Calu3 (cell line): ENCODE data around the gene MYO18B. TPM values are rescaled to one million over a fixed set of nuclear protein-coding genes. Genes with fewer than 3 reads are reported as not detected.

Source experiments
- BruUV-seq: library from RNA; stranded (reverse); fragments of 400-500 nt; replicated peaks from 2 replicates; lab custom pipeline; 2021; lab: Mats Ljungman, UMichigan
- CTCF ChIA-PET: fragments of 300-600 bp; sonication (Branson Sonifier 250); formaldehyde crosslinking; loops from one replicate; lab custom pipeline; 2022; ENCODE audit warnings: antibody characterized with exemption; lab: Charles Lee
- DNase-seq: peaks from one replicate; pipeline ENCODE4 v3.0.0; 2022
- H3K27ac Mint-ChIP-seq: one replicate; pipeline ENCODE4 v1.8.0; 2022; ENCODE audit warnings: mixed read lengths; ENCODE audit not compliant: unreplicated experiment
- H3K27me3 Mint-ChIP-seq: one replicate; pipeline ENCODE4 v1.8.0; 2022; ENCODE audit warnings: mixed read lengths; ENCODE audit not compliant: unreplicated experiment
- H3K36me3 Mint-ChIP-seq: one replicate; pipeline ENCODE4 v1.8.0; 2022; ENCODE audit warnings: mild to moderate bottlenecking, moderate library complexity, mixed read lengths; ENCODE audit not compliant: insufficient read depth, unreplicated experiment
- H3K4me1 Mint-ChIP-seq: one replicate; pipeline ENCODE4 v1.8.0; 2022; ENCODE audit warnings: mild to moderate bottlenecking, low read depth, mixed read lengths; ENCODE audit not compliant: unreplicated experiment
- H3K4me3 Mint-ChIP-seq: one replicate; pipeline ENCODE4 v1.8.0; 2022; ENCODE audit warnings: mild to moderate bottlenecking, low read depth, moderate library complexity, mixed read lengths; ENCODE audit not compliant: unreplicated experiment
- H3K9me3 Mint-ChIP-seq: one replicate; pipeline ENCODE4 v1.8.0; 2022; ENCODE audit warnings: low read depth, mixed read lengths; ENCODE audit not compliant: unreplicated experiment
- intact Hi-C: fragments of 100-400 bp; cut with micrococcal nuclease; formaldehyde crosslinking; loops from one replicate; pipeline ENCODE4 v1.10.0; 2022; ENCODE audit not compliant: unreplicated experiment
- total RNA-seq: library from RNA; stranded (reverse); gene quantifications from 2 replicates; pipeline ENCODE4 v1.2.3, GENCODE V29; 2022
- TF ChIP-seq, protein P1 (sequence below): fragments of 200-600 bp; IDR thresholded peaks from one replicate; pipeline ENCODE4 v1.8.0; 2022; ENCODE audit warnings: antibody characterized with exemption; ENCODE audit not compliant: unreplicated experiment

Gene MYO18B
- total RNA-seq, 1 experiment from 2014 or later = 0.59 TPM

DNA sequence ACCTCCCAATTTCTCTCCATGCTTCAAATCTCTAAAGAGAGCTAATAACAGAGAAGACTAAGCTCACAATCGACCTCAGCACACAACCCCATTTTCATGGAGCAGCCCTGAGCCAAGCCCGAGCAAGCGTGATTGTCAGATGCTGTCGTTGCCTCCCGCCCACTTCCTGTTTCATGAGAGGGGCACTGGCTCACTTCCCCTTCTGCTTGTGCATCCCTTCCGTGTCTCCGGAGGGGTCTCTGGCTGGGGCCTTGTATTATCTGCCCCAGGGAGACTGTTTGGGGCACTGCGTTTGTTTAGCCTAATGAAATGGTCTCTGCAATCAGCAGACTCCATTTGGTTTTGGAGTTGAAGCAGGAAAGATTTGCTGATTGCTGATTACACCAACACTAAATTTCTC, 246.0 kb downstream of the MYO18B start:
- Mint-ChIP-seq H3K27me3 (peaks cover 92% of the 10 kb centered on the region), H3K9me3 (no peaks in the 10 kb centered on the region), H3K4me3 (no peak overlapping the region), H3K36me3 (no peaks in the 10 kb centered on the region), H3K27ac (no peak overlapping the region), H3K4me1 (no peaks in the 10 kb centered on the region)
- intact Hi-C loops = no loop called here
- CTCF ChIA-PET = no interaction called here
- TF ChIP-seq, protein P1, sequence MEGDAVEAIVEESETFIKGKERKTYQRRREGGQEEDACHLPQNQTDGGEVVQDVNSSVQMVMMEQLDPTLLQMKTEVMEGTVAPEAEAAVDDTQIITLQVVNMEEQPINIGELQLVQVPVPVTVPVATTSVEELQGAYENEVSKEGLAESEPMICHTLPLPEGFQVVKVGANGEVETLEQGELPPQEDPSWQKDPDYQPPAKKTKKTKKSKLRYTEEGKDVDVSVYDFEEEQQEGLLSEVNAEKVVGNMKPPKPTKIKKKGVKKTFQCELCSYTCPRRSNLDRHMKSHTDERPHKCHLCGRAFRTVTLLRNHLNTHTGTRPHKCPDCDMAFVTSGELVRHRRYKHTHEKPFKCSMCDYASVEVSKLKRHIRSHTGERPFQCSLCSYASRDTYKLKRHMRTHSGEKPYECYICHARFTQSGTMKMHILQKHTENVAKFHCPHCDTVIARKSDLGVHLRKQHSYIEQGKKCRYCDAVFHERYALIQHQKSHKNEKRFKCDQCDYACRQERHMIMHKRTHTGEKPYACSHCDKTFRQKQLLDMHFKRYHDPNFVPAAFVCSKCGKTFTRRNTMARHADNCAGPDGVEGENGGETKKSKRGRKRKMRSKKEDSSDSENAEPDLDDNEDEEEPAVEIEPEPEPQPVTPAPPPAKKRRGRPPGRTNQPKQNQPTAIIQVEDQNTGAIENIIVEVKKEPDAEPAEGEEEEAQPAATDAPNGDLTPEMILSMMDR = no peak
- DNase-seq = no peak
- no TSS peak for BruUV-seq

DNA sequence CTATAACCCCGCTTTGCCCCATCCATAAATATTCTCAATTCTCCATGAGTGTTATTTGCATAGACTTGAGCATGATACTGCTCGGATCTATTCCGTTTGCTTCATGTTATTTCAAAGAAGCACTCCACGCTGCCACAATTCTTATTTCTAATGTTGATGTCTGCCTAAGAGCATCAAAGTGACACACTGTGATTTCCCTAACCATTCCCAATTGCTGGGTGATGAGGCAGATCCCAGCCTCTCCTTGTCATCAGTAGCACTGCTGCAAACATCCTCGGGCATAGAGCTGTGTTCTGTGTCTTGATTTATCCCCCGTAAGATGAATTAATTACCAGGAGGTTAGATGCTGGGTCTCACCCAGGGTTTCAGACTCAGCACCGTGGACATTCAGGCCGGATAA, 249.0 kb downstream of the MYO18B start:
- H3K27ac Mint-ChIP-seq = no peak overlapping the region
- no peaks in the 10 kb centered on the region for H3K36me3 Mint-ChIP-seq
- TF ChIP-seq, protein P1 = no peak
- no peaks in the 10 kb centered on the region for H3K9me3 Mint-ChIP-seq
- H3K4me3 Mint-ChIP-seq = no peak overlapping the region
- H3K27me3 Mint-ChIP-seq = peaks cover 94% of the 10 kb centered on the region
- no peak for DNase-seq
- CTCF ChIA-PET = no interaction called here
- intact Hi-C loops = no loop called here
- no TSS peak for BruUV-seq
- no peaks in the 10 kb centered on the region for H3K4me1 Mint-ChIP-seq

DNA sequence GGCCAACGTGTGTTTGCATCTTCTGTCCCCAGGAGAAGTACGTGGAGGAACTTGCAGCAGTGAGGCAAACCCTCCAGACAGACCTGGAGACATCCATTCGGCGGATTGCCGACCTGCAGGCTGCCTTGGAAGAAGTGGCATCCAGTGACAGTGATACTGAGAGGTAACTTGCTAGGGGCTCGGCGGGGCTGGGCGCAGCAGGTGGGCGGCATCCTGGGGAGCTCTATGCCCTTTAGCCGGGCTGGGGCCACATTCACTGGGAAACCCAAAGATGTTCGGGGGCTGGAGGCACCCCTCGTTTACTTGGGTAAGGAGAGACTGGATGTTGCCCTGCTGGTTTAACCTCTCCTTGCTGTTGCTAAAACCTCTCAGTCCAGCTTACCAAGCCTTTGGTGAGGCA, 250.3 kb downstream of the MYO18B start:
- DNase-seq = no peak
- CTCF ChIA-PET = no interaction called here
- Mint-ChIP-seq H3K27me3 (peaks cover 94% of the 10 kb centered on the region), H3K4me3 (no peak overlapping the region), H3K27ac (no peak overlapping the region), H3K36me3 (no peaks in the 10 kb centered on the region), H3K4me1 (no peaks in the 10 kb centered on the region), H3K9me3 (no peaks in the 10 kb centered on the region)
- TF ChIP-seq, protein P1 = no peak
- no TSS peak for BruUV-seq
- intact Hi-C loops = no loop called here

DNA sequence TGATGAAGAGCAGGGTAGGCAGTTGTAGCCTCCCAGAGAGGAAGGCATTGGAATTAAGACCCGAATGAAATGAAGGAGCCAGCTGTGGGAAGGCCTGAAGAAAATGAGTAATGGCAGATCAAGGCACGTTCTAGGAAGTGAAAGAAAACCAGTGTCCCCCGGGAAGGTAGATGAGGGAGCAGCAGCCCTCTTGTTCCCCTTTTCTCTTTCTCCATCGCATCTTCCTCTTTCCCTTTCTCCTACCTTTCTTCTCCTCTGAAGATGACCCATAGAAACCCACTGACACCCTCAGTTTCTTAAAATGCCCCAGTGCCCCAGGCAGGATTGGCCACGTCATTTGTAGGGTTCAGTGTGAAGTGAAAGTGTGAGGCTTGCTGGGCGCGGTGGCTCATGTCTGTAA, 254.7 kb downstream of the MYO18B start:
- CTCF ChIA-PET = no interaction called here
- no peaks in the 10 kb centered on the region for H3K9me3 Mint-ChIP-seq
- intact Hi-C loops = no loop called here
- DNase-seq = no peak
- H3K27me3 Mint-ChIP-seq = peaks cover 79% of the 10 kb centered on the region
- no TSS peak for BruUV-seq
- TF ChIP-seq, protein P1 = no peak
- no peaks in the 10 kb centered on the region for H3K4me1 Mint-ChIP-seq
- no peaks in the 10 kb centered on the region for H3K36me3 Mint-ChIP-seq
- no peak overlapping the region for H3K27ac Mint-ChIP-seq
- no peak overlapping the region for H3K4me3 Mint-ChIP-seq
